ENCODE measurements around the gene MRPL20.
"Not testable (repeated sequence)": the region's sequence is repeated elsewhere in the genome, so short reads cannot be mapped to it uniquely, and the experiment has no call there.

The MRPL20 gene

GRCh38 chr1:1421907-1422464 is 14.9 kb upstream of the MRPL20 start:
- no peak for TF ChIP-seq CTCF (conservative IDR thresholded peaks at IDR 0.05; ENCODE audit: low read length)
- H3K4me3 ChIP-seq (ENCODE audit: low read length): no peak overlapping the region
- no peak for DNase-seq (ENCODE audit: low read depth)

GRCh38 chr1:1421147-1421906 is 14.2 kb upstream of the MRPL20 start, which contains the start of gene ANKRD65:
ANKRD65 (minus strand) TSS chr1:1421276; CDS start chr1:1421005, 271 bp downstream.
- no peak for DNase-seq (ENCODE audit: low read depth)
- no peak within 1 kb of the TSS for H3K4me3 ChIP-seq (ENCODE audit: low read length)
- TF ChIP-seq CTCF (conservative IDR thresholded peaks at IDR 0.05; ENCODE audit: low read length): no peak

GRCh38 chr1:1420654-1421141 is 13.6 kb upstream of the MRPL20 start:
- no peak for DNase-seq (ENCODE audit: low read depth)
- no peak overlapping the region for H3K4me3 ChIP-seq (ENCODE audit: low read length)
- no peak for TF ChIP-seq CTCF (conservative IDR thresholded peaks at IDR 0.05; ENCODE audit: low read length)

GRCh38 chr1:1419813-1420653 is 12.9 kb upstream of the MRPL20 start:
- no peak for TF ChIP-seq CTCF (conservative IDR thresholded peaks at IDR 0.05; ENCODE audit: low read length)
- H3K4me3 ChIP-seq (ENCODE audit: low read length): no peak overlapping the region
- DNase-seq (ENCODE audit: low read depth): no peak

GRCh38 chr1:1419363-1419812 is 12.3 kb upstream of the MRPL20 start:
- DNase-seq (ENCODE audit: low read depth): no peak
- H3K4me3 ChIP-seq (ENCODE audit: low read length): no peak overlapping the region
- TF ChIP-seq CTCF (conservative IDR thresholded peaks at IDR 0.05; ENCODE audit: low read length): no peak

GRCh38 chr1:1418464-1419362 is 11.6 kb upstream of the MRPL20 start:
- no peak for TF ChIP-seq CTCF (conservative IDR thresholded peaks at IDR 0.05; ENCODE audit: low read length)
- no peak for DNase-seq (ENCODE audit: low read depth)
- no peak overlapping the region for H3K4me3 ChIP-seq (ENCODE audit: low read length)

- not testable (repeated sequence) for DNase-seq (ENCODE audit: low read depth); H3K4me3 ChIP-seq (ENCODE audit: low read length)
Observed at GRCh38 chr1:1417825-1418463, 10.9 kb upstream of the MRPL20 start.

- not testable (repeated sequence) for DNase-seq (ENCODE audit: low read depth); H3K4me3 ChIP-seq (ENCODE audit: low read length)
Observed at GRCh38 chr1:1417396-1417795, 10.3 kb upstream of the MRPL20 start.

Measured in AG10803 (cell line).